ACHN (cell line): Measurements from ENCODE around the gene C1orf159.
A peak's percentile ranks its signal among the peaks of the same experiment; 100 is the strongest.

Experiments used
- DNase-seq: peaks from one replicate; pipeline ENCODE4 v3.0.0-alpha.2; 2015
- in situ Hi-C: cut with HindIII; loops from 2 replicates; pipeline ENCODE4 v1.10.0; 2017; ENCODE audit warnings: low sequenced_read_pairs, low pct_ligation_motif_present, low pct_unique_long_range_greater_than_20kb

C1orf159 gene

DNA sequence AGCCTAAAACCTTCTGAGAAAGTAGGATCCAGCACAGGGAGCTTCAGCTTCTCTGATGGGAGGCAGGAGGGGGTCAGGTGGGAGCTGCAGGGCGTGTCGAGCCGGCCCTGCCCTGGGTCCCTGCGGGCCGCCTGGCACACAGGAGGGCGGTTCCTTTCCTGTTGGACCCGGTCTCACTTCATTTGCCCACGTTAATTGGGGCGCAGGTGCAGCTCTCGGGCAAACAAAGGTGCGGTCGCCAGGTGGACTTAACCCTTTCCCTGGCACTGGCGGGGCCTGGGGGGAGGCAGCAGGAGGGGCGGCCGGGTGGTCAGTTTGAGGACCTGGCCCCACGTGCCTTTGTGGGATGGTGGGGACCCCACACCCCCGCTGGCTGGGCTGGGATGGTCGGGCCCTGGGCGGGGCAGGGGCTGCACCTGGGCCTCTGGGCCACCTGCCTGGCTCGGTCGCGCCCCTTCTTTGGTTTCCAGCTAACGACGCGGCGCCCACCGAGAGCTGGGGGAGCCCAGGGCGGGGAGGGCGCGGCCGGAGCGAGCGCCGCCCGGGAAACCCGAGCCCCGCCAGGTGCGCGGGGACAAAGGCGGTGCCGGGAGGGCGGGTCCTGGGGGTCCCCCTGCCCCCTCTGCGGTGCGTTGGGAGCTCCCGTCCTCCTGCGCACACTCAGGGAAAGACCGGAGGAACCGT lies 20.8 kb upstream of the C1orf159 start:
- no peak for DNase-seq
- in situ Hi-C loops, result no loop called here

DNA sequence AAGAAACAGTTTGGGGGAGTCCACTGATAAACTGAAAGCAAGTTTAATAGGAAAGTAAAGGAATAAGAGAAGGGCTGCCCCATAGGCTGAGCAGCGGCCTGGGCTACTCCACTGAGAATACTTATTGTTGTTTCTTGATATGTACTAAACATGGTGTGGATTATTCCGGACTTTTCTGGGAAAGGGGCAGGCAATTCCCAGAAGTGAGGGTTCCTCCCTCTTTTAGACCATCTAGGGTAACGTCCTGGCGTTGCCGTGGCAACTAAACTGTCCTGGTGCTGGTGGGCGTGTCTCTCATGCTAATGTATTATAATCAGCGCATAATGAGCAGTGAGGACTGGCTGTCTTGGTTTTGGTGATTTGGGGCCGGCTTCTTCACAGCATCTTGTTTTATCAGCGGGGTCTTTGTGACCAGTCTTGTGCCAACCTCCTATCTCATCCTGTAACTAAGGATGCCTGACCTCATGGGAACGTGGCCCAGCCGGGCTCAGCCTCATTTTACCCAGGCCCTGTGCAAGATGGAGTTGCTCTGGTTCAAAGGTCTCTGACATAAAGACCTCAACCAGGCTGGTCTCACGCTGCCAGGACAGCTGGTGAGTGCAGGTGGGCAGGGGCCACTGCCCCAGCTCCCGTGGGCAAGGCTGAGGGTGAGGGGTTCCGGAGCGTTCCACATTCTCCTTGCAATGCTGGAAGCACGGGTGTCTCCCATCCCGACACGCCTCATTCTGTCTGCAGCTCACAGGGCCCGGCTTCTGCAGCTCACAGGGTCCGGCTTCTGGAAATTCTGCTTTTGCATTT lies 19.6 kb upstream of the C1orf159 start:
- in situ Hi-C loops, result no loop called here
- DNase-seq, result no peak

DNA sequence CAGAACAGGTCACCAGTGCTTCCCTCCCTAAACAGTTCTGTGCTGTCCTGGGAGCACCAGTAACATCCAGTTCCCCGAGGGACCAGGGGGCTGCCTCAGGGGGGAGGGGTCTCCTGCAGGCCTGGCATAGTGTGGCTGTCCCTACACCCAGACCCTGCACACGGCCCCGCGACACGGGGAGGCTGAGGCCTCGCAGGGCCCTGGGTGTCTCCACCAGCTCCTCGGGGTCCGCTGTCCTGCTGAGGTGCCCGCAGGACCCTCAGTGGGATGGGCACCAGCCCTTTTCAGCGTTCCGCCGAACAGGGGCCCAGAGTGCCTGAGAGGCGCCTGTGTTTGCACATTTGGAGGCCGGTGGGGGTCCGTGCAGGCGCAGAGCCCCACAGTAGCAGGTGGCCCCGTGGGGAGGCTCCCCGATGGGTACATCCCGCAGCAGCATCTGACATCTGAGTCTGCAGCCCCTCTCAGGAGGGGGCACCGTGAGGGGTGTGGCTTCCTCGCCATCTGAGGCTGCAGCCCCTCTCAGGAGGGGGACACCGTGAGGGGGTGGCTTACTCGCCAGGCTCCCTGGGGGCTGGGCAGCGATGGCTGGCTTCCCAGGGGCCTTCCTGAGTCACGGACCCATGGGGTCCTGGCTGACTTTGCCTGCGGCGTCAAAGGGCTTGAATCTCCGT lies 18.5 kb upstream of the C1orf159 start:
- in situ Hi-C loops, result no loop called here
- DNase-seq, result no peak

DNA sequence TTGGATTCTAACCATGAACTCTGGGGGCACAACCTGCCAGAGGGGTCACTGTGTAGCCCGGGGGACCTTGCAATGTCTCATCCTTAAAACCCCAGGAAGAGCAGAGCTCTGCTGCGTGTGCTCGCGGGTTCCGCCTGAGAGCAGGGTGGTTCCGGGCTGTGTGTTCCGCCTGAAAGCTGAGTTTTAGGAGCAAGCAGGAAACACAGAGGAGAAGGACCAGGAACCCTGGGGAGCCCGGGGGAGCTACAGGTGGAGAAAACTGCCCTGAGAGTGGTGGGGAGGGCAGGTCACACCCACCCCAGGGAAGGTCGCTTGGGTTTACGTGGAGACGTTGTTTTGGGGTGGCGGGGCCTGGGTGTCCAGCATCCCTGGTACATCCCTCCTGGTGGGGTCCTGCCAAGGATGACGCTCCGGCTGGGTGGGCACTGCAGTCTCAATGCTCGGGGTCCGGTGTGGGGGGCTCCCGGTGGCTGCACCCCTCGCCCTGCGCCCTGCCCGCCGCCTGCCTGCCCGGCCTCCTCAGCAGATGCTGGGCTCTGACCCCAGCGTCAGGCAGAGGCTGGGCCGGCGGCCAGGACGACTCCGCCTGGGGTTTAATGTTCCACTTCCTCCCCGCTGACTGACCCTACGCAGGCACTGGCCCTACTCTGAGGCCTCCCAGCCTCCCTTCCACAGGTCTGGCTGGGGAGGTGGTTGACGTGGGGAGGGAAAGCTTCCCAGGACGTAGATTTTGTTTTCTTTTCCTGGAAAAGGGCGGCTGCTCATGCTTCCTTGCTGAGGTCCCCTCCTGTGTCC lies 17.3 kb upstream of the C1orf159 start:
- in situ Hi-C loops, result no loop called here

GRCh38 chr1:1132042-1132950 lies 16.4 kb upstream of the C1orf159 start:
- in situ Hi-C loops, result no loop called here
- no peak for DNase-seq

More for the DNA sequence above, 17.3 kb upstream of the C1orf159 start:
- DNase-seq, result no peak

- in situ Hi-C loops, result no loop called here
- DNase-seq, result no peak
Measured at GRCh38 chr1:1130206-1131120, 14.6 kb upstream of the C1orf159 start.

DNA sequence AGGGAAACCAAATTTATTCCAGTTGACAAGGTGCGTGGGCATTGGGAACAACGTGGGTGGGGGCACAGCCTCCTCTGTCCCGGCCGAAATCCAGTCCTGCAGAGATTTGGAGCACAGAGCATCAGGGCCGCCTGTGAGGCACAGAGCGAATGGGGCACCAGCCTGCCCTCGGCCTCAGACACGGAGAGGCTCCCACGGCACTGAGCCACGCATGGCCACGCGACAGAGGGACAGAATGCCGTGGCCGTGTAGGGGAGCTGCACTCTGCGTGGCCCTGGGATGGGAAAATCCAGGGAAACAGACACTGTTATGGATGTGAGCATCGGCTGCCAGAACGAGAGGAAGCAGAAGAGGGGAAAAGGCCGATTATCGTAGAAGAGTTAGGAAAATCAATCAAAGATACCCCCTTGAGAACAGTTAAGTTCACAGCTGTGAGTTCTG lies 13.5 kb upstream of the C1orf159 start:
- in situ Hi-C loops, result no loop called here
- DNase-seq, result no peak

DNA sequence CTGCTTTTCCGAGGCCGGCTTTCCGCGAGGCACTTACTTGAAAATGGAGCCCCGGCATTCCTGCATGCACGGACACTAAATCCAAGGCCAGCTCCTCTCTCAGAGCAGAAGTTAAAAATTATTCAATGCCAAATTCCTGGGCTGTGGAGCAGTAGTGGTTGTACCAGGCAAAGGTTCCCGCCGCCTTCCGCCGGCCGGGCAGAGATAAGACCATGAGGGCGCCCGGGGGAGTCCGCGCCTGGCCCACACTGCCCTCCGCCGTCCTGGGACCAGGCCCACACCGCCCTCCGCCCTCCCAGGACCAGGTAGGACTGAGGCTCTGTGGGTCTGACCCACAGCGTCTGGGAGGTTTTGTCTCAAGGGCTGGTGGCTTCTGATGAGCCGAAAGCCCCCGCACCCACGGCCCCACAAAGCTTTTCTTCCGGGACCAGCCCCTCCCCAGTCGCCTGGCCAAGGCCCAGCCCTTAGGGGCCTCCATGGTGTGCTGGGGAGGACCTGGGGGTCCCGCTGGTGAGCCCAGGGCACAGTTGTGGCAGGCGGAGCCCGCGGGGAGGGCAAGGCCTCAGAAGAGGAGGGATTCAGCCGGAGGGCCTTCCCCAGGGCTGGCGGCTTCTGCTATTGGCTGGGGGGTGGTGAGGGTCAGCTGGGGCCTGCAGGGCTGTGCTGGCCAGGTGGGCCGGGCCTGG lies 12.7 kb upstream of the C1orf159 start:
- peak; percentile 77 for DNase-seq
- in situ Hi-C loops, result no loop called here

- in situ Hi-C loops, result no loop called here
- no peak for DNase-seq
Measured at GRCh38 chr1:1127551-1128451, 11.9 kb upstream of the C1orf159 start.

DNA sequence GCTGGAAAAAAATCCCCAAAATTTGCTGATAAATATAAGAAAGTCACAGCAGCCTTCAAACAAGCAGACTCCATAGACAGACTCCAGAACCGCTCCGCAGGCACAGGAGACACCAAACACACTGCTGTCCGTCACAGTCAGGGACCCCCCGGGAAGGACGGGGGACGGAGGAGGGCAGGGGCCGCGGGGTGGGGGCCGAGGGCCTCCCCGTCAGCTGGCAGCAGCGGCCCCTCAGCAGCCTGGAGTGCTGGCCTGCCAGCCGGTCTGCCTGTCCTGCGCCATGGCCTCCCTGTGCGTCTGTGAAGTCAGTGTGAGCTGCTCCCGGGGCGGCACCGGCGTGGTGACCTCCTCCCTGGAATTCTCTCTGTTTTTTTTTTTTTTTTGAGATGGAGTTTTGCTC lies 10.1 kb upstream of the C1orf159 start:
- no peak for DNase-seq
- in situ Hi-C loops, result no loop called here

DNA sequence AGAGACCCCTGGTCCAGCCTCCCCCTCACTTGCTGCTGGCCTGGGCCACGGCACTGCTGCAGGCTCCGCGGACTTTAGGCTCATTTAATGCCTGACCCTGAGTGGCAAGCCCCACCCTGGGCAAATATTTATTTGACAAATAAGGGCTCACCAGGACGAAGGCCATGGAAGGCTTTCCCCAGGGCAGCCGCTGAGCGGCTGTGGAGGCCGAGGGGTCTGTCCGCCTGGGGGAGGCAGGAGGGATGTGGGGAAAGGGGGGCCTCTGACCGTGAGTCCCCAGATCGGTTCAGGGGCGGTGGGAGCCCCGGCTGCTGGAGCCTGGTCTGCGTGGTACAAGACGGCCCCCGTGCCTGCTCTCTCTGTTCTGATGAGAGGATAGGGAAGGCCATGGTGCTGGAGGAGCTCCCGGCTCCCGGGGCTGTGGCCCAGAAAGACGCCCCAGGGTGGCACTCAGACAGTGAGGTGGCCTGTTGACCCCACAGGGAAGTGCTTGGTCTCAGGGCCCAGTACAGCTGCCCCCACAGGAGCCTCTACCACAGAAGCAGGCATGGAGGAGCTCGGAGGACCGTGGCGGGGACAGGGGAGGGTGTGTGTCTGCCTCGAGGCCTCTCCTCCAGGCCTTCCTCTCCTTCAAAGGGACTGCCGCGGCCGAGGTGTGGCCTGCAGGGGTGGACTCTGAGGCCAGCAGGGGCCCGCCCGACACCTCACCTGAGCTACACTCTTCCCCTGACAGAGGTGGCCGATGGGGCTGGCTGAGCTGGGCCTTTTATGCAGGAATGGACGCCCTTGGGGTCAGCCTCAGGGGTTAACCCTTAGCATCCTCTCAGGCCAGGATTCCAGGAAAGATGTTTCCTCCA lies 9.1 kb upstream of the C1orf159 start:
- in situ Hi-C loops, result no loop called here
- no peak for DNase-seq

GRCh38 chr1:1124508-1124785 lies 8.6 kb upstream of the C1orf159 start:
- in situ Hi-C loops, result no loop called here
- no peak for DNase-seq

GRCh38 chr1:1123581-1124507 lies 8.0 kb upstream of the C1orf159 start:
- DNase-seq, result no peak
- in situ Hi-C loops, result no loop called here

GRCh38 chr1:1122981-1123480 lies 7.1 kb upstream of the C1orf159 start:
- no peak for DNase-seq
- in situ Hi-C loops, result no loop called here
